Upper lobe of left lung (tissue), 6 donors: Measurements from ENCODE around the gene DNAJB13. TPM values are rescaled to one million over a fixed set of nuclear protein-coding genes. Genes with fewer than 3 reads are reported as not detected.

Experiments used
- ATAC-seq, 2 donors: fragments of 200-7000 bp; cut with Tn5 transposase; one replicate each; pipeline ENCODE4 v1.9.1; 2022; ENCODE audit warnings: mild to moderate bottlenecking in 2 of 2, moderate library complexity in 2 of 2; ENCODE audit not compliant: low FRiP score in 2 of 2
- DNase-seq, 2 donors: peaks; one replicate each; pipeline ENCODE4 v3.0.0-alpha.2; 2019 to 2020
- H3K27ac ChIP-seq, 4 donors: fragments of 200-600 bp; sonication (generic); one replicate each; pipeline ENCODE4 v1.5.1; 2016 to 2019
- H3K27me3 ChIP-seq, 4 donors: fragments of 200-600 bp; sonication (generic); one replicate each; pipeline ENCODE4 v1.5.1; 2017 to 2019
- H3K36me3 ChIP-seq, 4 donors: fragments of 200-600 bp; sonication (generic); one replicate each; pipeline ENCODE4 v1.5.1; 2016 to 2019
- H3K4me1 ChIP-seq, 4 donors: fragments of 200-600 bp; sonication (generic); one replicate each; pipeline ENCODE4 v1.5.1; 2018 to 2019
- H3K4me3 ChIP-seq, 4 donors: fragments of 200-600 bp; sonication (generic); one replicate each; pipeline ENCODE4 v1.5.1; 2017 to 2019; ENCODE audit warnings: mild to moderate bottlenecking in 2 of 4, moderate library complexity in 1 of 4
- H3K9me3 ChIP-seq, 4 donors: fragments of 200-600 bp; sonication (generic); one replicate each; pipeline ENCODE4 v1.5.1; 2018 to 2019
- CTCF ChIP-seq, 6 experiments: fragments of 450-650 bp in 4 of 6; fragments of 200-600 bp in 2 of 6; sonication (generic) in 2 of 6; IDR thresholded peaks; one replicate each; pipeline ENCODE4 v1.5.1; 2016 to 2019; ENCODE audit warnings: antibody characterized with exemption in 6 of 6
- EP300 ChIP-seq, 4 donors: sonication (generic); formaldehyde crosslinking; IDR thresholded peaks; one replicate each; pipeline ENCODE4 v1.5.1; 2017; ENCODE audit warnings: antibody characterized with exemption in 4 of 4, control low read depth in 2 of 4
- POLR2A ChIP-seq, 4 donors: fragments of 450-650 bp; IDR thresholded peaks; one replicate each; pipeline ENCODE4 v1.5.1; 2016 to 2017; ENCODE audit warnings: antibody characterized with exemption in 4 of 4, mild to moderate bottlenecking in 2 of 4
- POLR2AphosphoS5 ChIP-seq, 2 donors: sonication (generic); formaldehyde crosslinking; IDR thresholded peaks; one replicate each; pipeline ENCODE4 v1.5.1; 2017; ENCODE audit warnings: antibody characterized with exemption in 2 of 2
- WGBS, 2 donors: methylation state at CpG; one replicate each; pipeline ENCODE4 v1.1.5; 2017 to 2018; 5-methylcytosine and 5-hydroxymethylcytosine counted together
- total RNA-seq, 6 donors: library from RNA; depleted of rRNA in 4 of 6; stranded (reverse); fragments of >200 nt in 4 of 6; gene quantifications; one replicate each; pipeline versions ENCODE4 v1.1.0 to v1.2.1, GENCODE V29; 2016 to 2021
- donor health status: DM: no; HTN: no; CAD: no; lungs with moderate emphysema.
- donor health status: DM: no; HTN: yes; CAD: no; lungs with severe emphysema.

The DNAJB13 gene
- total RNA-seq, 6 donors from 2014 or later = 0.49 to 16.5 (median 6.3) TPM

GRCh38 chr11:74011360-74012073 lies 60.7 kb downstream of the DNAJB13 start:
- DNase-seq (no peak), ATAC-seq (no peak)
- no peak for TF ChIP-seq EP300 (IDR thresholded peaks at IDR 0.05)
- TF ChIP-seq POLR2A (IDR thresholded peaks at IDR 0.05) = no peak
- TF ChIP-seq POLR2AphosphoS5 (IDR thresholded peaks at IDR 0.05) = no peak
- no peak for TF ChIP-seq CTCF (IDR thresholded peaks at IDR 0.05)
- H3K27ac ChIP-seq = no peak overlapping the region
- no peaks in the 10 kb centered on the region for H3K27me3 ChIP-seq
- no peaks in the 10 kb centered on the region for H3K4me1 ChIP-seq
- H3K36me3 ChIP-seq = peaks cover 0 to 20% (median 10%) of the 10 kb centered on the region in 4 donors
- no peaks in the 10 kb centered on the region for H3K9me3 ChIP-seq
- WGBS, 2 donors = 91 to 92% methylated on average over 8 of the region's 8 CpGs
- no peak overlapping the region for H3K4me3 ChIP-seq

- H3K4me3 ChIP-seq = no peak overlapping the region
- TF ChIP-seq POLR2AphosphoS5 (IDR thresholded peaks at IDR 0.05) = no peak
- TF ChIP-seq POLR2A (IDR thresholded peaks at IDR 0.05) = no peak
- no peak for TF ChIP-seq EP300 (IDR thresholded peaks at IDR 0.05)
- TF ChIP-seq CTCF (IDR thresholded peaks at IDR 0.05) = no peak
- no peaks in the 10 kb centered on the region for H3K27me3 ChIP-seq
- no peak overlapping the region for H3K27ac ChIP-seq
- H3K9me3 ChIP-seq = no peaks in the 10 kb centered on the region
- WGBS, 2 donors = 91 to 93% methylated on average over 14 of the region's 14 CpGs
- peaks cover 0 to 20% (median 10%) of the 10 kb centered on the region in 4 donors for H3K36me3 ChIP-seq
- peaks cover 0 to 4% (median 1%) of the 10 kb centered on the region in 4 donors for H3K4me1 ChIP-seq
- no peak for DNase-seq
- ATAC-seq = no peak
Measured at GRCh38 chr11:74012074-74012809, 61.4 kb downstream of the DNAJB13 start.

GRCh38 chr11:74013141-74013540 lies 62.3 kb downstream of the DNAJB13 start:
- Histone ChIP-seq H3K36me3 (peaks cover 0 to 20% (median 10%) of the 10 kb centered on the region in 4 donors), H3K9me3 (no peaks in the 10 kb centered on the region), H3K27ac (no peak overlapping the region), H3K4me3 (no peak overlapping the region), H3K4me1 (peaks cover 5 to 11% (median 9%) of the 10 kb centered on the region in 4 donors), H3K27me3 (no peaks in the 10 kb centered on the region)
- TF ChIP-seq EP300 (IDR thresholded peaks at IDR 0.05) = no peak
- TF ChIP-seq POLR2A (IDR thresholded peaks at IDR 0.05) = no peak
- 95 to 99% methylated on average over 8 of the region's 8 CpGs for WGBS, 2 donors
- ATAC-seq (no peak), DNase-seq (no peak)

- Histone ChIP-seq H3K27me3 (no peaks in the 10 kb centered on the region), H3K4me1 (peaks cover 19 to 28% (median 26%) of the 10 kb centered on the region in 4 donors), H3K4me3 (no peak overlapping the region), H3K27ac (no peak overlapping the region), H3K9me3 (no peaks in the 10 kb centered on the region), H3K36me3 (peaks cover 0 to 20% (median 10%) of the 10 kb centered on the region in 4 donors)
- ATAC-seq (no peak), DNase-seq (peak in 1 of 2 donors; percentile 22)
- WGBS, 2 donors = 78 to 100% methylated on average over 1 to 2 of the region's 2 CpGs
- no peak for TF ChIP-seq CTCF (IDR thresholded peaks at IDR 0.05)
- TF ChIP-seq POLR2AphosphoS5 (IDR thresholded peaks at IDR 0.05) = no peak
- no peak for TF ChIP-seq EP300 (IDR thresholded peaks at IDR 0.05)
- TF ChIP-seq POLR2A (IDR thresholded peaks at IDR 0.05) = no peak
Measured at GRCh38 chr11:74014880-74015279, 64.1 kb downstream of the DNAJB13 start.

- WGBS, 2 donors = 88 to 97% methylated on average over 4 to 5 of the region's 5 CpGs
- ATAC-seq (no peak), DNase-seq (no peak)
- Histone ChIP-seq H3K27ac (no peak overlapping the region), H3K4me1 (peaks cover 21 to 37% (median 32%) of the 10 kb centered on the region in 4 donors), H3K27me3 (no peaks in the 10 kb centered on the region), H3K9me3 (no peaks in the 10 kb centered on the region), H3K36me3 (peaks cover 0 to 20% (median 10%) of the 10 kb centered on the region in 4 donors), H3K4me3 (no peak overlapping the region)
- no peak for TF ChIP-seq POLR2AphosphoS5 (IDR thresholded peaks at IDR 0.05)
- no peak for TF ChIP-seq POLR2A (IDR thresholded peaks at IDR 0.05)
- no peak for TF ChIP-seq CTCF (IDR thresholded peaks at IDR 0.05)
- no peak for TF ChIP-seq EP300 (IDR thresholded peaks at IDR 0.05)
Measured at GRCh38 chr11:74015919-74016684, 65.3 kb downstream of the DNAJB13 start.
